ENCODE data around the gene FOXN3.
A peak's percentile ranks its signal among the peaks of the same experiment; 100 is the strongest.

Gene FOXN3

GRCh38 chr14:89283327-89284060, 133.5 kb downstream of the FOXN3 start:
- no peak for TF ChIP-seq CTCF (IDR thresholded peaks at IDR 0.05; ENCODE audit: extremely low read depth, missing control alignments)
- DNase-seq (ENCODE audit: low spot score), result peak; percentile 31

- TF ChIP-seq CTCF (IDR thresholded peaks at IDR 0.05; ENCODE audit: extremely low read depth, missing control alignments), result no peak
- DNase-seq (ENCODE audit: low spot score), result no peak
Observed at GRCh38 chr14:89282191-89282590, 134.8 kb downstream of the FOXN3 start.

DNA sequence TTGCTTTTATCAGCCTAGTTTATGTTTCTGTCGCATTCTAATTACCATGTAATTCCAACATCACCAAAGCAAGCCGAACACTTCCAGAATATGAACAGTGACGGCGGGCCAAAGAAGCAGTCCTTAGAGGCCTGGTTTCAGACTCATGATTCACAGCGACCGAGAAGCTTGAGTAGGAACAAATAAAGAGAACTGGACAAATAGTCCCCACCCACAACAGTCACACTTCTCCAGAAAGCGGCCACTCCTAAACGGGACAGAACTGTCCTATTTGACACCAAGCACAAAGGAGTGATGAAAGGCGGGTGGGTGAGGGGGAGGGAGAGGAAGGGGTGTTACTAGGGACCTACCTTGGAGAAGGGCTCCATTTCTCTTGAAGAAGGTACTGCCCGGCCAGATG, 136.4 kb downstream of the FOXN3 start:
- no peak for DNase-seq (ENCODE audit: low spot score)
- no peak for TF ChIP-seq CTCF (IDR thresholded peaks at IDR 0.05; ENCODE audit: extremely low read depth, missing control alignments)

GRCh38 chr14:89279649-89280232, 137.3 kb downstream of the FOXN3 start:
- TF ChIP-seq CTCF (IDR thresholded peaks at IDR 0.05; ENCODE audit: extremely low read depth, missing control alignments), result no peak
- no peak for DNase-seq (ENCODE audit: low spot score)

- no peak for DNase-seq (ENCODE audit: low spot score)
- no peak for TF ChIP-seq CTCF (IDR thresholded peaks at IDR 0.05; ENCODE audit: extremely low read depth, missing control alignments)
Observed at GRCh38 chr14:89277203-89277602, 139.8 kb downstream of the FOXN3 start.

GRCh38 chr14:89276424-89276975, 140.5 kb downstream of the FOXN3 start:
- TF ChIP-seq CTCF (IDR thresholded peaks at IDR 0.05; ENCODE audit: extremely low read depth, missing control alignments), result no peak
- peak; percentile 80 for DNase-seq (ENCODE audit: low spot score)

DNA sequence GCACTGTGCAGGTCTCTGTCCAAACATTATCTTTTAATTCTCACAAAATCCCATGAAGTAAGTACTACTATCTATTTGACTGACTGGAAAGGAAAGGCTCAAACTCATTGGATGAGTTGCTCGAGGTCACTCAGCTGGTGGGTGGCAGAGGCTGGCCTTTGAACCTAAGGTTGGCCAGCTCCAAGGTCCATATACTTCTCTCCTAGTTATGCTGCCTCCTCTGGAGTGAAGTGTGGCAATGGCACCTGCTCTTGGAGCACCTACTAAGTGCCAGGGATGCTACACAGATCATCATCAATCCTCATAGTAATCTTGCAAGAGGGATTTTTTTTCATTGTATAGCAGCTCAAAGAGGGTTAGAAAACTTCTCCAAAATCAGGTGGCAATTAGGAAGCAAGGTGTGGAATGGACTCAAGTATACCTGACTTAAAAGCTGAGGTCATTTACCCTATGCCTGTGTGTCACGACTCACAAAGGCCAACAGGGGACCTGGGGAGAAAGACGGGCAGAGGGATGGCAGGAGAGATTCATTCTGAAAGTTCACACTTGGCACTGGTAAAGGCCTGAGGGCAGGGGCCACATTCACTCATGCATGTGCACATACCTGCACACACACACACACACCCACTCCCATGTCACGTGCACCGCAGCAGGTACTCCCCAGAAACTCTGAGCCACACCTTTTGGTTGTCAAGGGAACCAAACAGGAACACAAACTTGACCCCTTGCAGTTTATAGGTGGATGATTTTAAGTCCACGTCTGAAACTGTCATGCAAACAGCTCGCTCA, 146.4 kb downstream of the FOXN3 start:
- TF ChIP-seq CTCF (IDR thresholded peaks at IDR 0.05; ENCODE audit: extremely low read depth, missing control alignments), result no peak
- DNase-seq (ENCODE audit: low spot score), result peak; percentile 26
